ENCODE data around the gene TNF.

TNF gene

DNA sequence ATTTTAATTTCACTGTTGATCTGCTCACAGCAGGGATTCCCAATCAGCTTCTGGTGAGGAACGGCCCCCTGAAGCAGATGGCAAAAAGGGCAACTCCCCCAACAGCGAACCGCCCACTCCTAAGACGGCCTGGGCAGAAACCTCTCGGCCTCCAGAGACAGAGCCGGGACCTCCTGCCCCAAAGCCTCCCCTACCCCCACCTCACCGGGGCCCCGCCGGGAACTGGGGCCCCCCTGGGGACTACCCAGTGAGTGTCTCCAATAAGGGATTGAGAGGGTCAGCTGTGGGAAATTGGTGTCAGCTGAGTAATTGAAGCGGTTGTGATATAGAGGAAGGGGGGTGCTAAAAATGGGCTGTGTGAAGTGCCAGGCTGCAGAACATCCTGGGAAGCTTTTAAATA is 51.6 kb downstream of the TNF start:
- Histone ChIP-seq H4K20me1 (ENCODE audit: insufficient read depth) (no peaks in the 10 kb centered on the region), H3K4me2 (no peak overlapping the region), H3K36me3 (ENCODE audit: insufficient read depth) (peaks cover 31% of the 10 kb centered on the region; the same call in 1 of the 2 replicates)

DNA sequence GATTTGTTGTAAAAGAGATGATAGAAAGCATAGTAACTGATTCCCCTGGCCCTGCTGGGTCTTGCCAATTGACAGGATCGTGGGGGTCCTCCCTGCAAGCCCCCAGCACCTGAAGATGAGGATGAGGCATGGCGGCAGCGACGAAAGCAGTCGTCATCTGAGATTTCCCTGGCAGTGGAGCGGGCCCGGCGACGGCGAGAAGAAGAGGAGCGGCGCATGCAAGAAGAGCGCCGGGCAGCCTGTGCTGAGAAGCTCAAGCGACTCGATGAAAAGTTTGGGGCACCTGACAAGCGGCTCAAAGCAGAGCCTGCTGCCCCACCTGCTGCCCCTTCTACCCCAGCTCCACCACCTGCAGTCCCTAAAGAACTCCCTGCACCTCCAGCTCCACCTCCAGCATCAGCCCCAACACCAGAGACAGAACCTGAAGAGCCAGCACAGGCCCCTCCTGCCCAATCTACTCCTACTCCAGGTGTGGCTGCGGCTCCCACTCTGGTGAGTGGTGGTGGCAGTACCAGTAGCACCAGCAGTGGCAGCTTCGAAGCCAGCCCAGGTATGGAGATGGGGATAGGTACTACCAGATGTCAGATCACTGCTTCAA is 52.4 kb downstream of the TNF start:
- no peaks in the 10 kb centered on the region for H3K27me3 ChIP-seq (ENCODE audit: insufficient read depth, low read depth)
- H3K27ac ChIP-seq, result no peak overlapping the region
- H3K79me2 ChIP-seq (ENCODE audit: insufficient read depth, low read depth), result peaks cover 18% of the 10 kb centered on the region
- H3K9ac ChIP-seq, result no peak overlapping the region
- no peak overlapping the region for H3K4me2 ChIP-seq
- no peak overlapping the region for H2AFZ ChIP-seq (ENCODE audit: low read depth)
- H3K4me1 ChIP-seq (ENCODE audit: low read depth, poor library complexity, severe bottlenecking), result peaks cover under 1% of the 10 kb centered on the region
- H3K4me3 ChIP-seq (IDR thresholded peaks at IDR 0.05; ENCODE audit: insufficient read depth, low read depth, low read length), result no peak overlapping the region
- no peaks in the 10 kb centered on the region for H4K20me1 ChIP-seq (ENCODE audit: insufficient read depth)
- peaks cover 31% of the 10 kb centered on the region; the same call in 1 of the 2 replicates for H3K36me3 ChIP-seq (ENCODE audit: insufficient read depth)
- TF ChIP-seq, protein P1, sequence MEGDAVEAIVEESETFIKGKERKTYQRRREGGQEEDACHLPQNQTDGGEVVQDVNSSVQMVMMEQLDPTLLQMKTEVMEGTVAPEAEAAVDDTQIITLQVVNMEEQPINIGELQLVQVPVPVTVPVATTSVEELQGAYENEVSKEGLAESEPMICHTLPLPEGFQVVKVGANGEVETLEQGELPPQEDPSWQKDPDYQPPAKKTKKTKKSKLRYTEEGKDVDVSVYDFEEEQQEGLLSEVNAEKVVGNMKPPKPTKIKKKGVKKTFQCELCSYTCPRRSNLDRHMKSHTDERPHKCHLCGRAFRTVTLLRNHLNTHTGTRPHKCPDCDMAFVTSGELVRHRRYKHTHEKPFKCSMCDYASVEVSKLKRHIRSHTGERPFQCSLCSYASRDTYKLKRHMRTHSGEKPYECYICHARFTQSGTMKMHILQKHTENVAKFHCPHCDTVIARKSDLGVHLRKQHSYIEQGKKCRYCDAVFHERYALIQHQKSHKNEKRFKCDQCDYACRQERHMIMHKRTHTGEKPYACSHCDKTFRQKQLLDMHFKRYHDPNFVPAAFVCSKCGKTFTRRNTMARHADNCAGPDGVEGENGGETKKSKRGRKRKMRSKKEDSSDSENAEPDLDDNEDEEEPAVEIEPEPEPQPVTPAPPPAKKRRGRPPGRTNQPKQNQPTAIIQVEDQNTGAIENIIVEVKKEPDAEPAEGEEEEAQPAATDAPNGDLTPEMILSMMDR (conservative IDR thresholded peaks at IDR 0.05; ENCODE audit: low read depth, low read length), result no peak

More for the DNA sequence above, 51.6 kb downstream of the TNF start:
- peaks cover 9% of the 10 kb centered on the region for H3K4me1 ChIP-seq (ENCODE audit: low read depth, poor library complexity, severe bottlenecking)
- no peaks in the 10 kb centered on the region for H3K27me3 ChIP-seq (ENCODE audit: insufficient read depth, low read depth)
- no peak overlapping the region for H3K4me3 ChIP-seq (IDR thresholded peaks at IDR 0.05; ENCODE audit: insufficient read depth, low read depth, low read length)
- TF ChIP-seq, protein P1 (conservative IDR thresholded peaks at IDR 0.05; ENCODE audit: low read depth, low read length), result no peak
- no peak overlapping the region for H3K9ac ChIP-seq
- peaks cover 27% of the 10 kb centered on the region for H3K79me2 ChIP-seq (ENCODE audit: insufficient read depth, low read depth)
- H3K27ac ChIP-seq, result no peak overlapping the region
- H2AFZ ChIP-seq (ENCODE audit: low read depth), result no peak overlapping the region
